ENCODE data around the gene RAI1.
"Not testable (repeated sequence)": the region's sequence is repeated elsewhere in the genome, so short reads cannot be mapped to it uniquely, and the experiment has no call there.

The RAI1 gene, protein sequence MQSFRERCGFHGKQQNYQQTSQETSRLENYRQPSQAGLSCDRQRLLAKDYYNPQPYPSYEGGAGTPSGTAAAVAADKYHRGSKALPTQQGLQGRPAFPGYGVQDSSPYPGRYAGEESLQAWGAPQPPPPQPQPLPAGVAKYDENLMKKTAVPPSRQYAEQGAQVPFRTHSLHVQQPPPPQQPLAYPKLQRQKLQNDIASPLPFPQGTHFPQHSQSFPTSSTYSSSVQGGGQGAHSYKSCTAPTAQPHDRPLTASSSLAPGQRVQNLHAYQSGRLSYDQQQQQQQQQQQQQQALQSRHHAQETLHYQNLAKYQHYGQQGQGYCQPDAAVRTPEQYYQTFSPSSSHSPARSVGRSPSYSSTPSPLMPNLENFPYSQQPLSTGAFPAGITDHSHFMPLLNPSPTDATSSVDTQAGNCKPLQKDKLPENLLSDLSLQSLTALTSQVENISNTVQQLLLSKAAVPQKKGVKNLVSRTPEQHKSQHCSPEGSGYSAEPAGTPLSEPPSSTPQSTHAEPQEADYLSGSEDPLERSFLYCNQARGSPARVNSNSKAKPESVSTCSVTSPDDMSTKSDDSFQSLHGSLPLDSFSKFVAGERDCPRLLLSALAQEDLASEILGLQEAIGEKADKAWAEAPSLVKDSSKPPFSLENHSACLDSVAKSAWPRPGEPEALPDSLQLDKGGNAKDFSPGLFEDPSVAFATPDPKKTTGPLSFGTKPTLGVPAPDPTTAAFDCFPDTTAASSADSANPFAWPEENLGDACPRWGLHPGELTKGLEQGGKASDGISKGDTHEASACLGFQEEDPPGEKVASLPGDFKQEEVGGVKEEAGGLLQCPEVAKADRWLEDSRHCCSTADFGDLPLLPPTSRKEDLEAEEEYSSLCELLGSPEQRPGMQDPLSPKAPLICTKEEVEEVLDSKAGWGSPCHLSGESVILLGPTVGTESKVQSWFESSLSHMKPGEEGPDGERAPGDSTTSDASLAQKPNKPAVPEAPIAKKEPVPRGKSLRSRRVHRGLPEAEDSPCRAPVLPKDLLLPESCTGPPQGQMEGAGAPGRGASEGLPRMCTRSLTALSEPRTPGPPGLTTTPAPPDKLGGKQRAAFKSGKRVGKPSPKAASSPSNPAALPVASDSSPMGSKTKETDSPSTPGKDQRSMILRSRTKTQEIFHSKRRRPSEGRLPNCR (N-terminal part only)

DNA sequence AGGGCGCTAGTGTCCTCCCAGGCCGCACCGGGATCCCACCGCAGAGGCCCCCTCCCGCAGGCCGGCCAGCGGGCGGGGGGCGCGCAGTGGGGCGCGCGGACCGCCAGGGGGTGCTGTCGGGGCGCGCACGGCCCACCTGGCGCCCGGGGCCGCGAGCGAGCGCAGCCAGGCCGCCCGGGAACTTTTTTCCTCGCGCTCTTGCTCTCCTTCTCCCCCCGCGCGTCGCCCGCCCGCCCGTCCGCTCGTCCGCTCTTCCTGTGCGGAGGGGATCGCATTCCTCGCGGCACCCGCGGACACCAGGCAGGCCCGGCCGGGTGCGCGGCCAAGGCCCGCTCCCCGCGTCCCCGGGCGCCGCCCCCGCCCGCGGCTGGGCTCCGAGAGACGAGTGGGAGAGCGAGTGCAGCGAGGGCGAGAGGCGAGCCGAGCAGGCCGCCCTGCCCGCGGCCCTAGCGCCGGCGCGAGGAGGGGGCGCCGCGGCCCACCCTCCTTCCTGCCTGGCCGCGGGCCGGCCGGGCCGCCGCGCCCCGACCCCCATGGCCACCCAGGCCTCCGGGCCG is at the start of gene RAI1:
Gene RAI1 (plus strand): TSS at position 272 of the 557 bp plus-strand sequence. CDS start 111,491 bp downstream, outside the sequence.
- FAIRE-seq = no peak

DNA sequence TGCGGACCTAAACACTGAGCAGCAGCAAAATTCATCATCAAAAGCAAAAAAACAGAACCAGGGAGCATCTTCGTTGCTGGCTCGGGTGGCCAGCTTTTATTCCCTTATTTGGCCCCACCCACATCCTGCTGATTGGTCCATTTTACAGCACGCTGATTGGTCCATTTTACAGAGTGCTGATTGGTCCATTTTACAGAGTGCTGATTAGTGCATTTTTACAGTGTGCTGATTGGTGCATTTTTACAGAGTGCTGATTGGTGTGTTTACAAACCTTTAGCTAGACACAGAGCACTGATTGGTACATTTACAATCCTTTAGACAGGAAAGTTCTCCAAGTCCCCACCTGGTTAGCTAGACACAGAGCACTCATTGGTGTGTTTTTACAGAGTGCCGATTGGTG is 48.6 kb upstream of the RAI1 start:
- not testable (repeated sequence) for FAIRE-seq

GRCh38 chr17:17633310-17633709 is 47.9 kb upstream of the RAI1 start:
- FAIRE-seq = no peak

- no peak for FAIRE-seq
These were observed 46.1 kb upstream of the RAI1 start for GRCh38 chr17:17635126-17635525.

DNA sequence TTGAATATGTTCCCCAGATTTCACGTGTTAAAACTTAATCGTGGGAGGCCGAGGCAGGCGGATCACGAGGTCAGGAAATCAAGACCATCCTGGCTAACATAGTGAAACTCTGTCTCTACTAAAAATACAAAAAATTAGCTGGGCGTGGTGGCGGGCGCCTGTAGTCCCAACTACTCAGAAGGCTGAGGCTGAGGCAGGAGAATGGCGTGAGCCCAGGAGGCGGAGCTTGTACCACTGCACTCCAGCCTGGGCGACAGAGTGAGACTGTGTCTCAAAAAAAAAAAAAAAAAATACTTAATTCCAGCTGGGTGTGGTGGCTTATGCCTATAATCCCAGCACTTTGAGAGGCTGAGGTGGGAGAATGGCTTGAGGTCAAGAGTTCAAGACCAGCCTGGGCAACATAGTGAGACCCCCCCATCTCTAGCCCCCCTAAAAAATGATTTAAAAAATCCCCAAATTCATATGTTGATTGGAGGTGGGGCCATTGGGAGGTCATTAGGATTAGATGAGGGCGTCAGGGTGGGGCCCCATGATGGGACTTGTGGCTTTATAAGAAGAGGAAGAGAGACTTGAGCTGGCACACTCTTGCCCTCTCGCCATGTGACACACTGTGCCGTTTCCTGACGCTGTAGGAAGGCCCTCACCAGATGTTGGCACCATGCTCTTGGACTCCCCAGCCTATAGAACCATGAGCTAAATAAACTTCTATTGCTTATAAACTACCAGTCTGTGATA is 45.6 kb upstream of the RAI1 start:
- not testable (repeated sequence) for FAIRE-seq

GRCh38 chr17:17636272-17636885 is 44.9 kb upstream of the RAI1 start:
- FAIRE-seq = no peak

- no peak for FAIRE-seq
These were observed 42.8 kb upstream of the RAI1 start for GRCh38 chr17:17638467-17638866.

DNA sequence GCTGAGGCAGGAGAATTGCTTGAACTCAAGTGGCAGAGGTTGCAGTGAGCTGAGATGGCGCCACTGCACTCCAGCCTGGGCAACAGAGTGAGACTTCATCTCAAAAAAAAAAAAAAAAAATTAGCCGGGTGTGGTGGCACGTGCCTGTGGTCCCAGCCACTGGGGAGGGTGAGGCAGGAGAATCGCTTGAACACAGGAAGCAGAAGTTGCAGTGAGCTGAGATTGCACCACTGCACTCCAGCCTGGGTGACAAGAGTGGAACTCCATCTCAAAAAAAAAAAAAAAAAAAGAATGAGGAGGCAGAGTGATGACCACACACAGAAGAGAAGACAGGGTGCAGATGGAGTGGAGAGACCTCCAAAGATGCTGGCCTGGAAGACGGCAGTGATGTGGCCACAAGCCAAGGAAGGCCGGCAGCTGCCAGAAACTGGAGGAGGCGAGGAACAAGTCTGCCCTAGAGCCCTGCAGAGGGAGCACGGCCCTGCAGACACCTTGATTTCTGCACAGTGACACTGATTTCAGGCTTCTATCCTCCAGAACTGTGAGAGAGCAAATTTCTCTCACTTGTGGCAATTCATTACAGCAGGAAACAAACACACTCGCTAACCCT is 41.5 kb upstream of the RAI1 start:
- FAIRE-seq = not testable (repeated sequence)

DNA sequence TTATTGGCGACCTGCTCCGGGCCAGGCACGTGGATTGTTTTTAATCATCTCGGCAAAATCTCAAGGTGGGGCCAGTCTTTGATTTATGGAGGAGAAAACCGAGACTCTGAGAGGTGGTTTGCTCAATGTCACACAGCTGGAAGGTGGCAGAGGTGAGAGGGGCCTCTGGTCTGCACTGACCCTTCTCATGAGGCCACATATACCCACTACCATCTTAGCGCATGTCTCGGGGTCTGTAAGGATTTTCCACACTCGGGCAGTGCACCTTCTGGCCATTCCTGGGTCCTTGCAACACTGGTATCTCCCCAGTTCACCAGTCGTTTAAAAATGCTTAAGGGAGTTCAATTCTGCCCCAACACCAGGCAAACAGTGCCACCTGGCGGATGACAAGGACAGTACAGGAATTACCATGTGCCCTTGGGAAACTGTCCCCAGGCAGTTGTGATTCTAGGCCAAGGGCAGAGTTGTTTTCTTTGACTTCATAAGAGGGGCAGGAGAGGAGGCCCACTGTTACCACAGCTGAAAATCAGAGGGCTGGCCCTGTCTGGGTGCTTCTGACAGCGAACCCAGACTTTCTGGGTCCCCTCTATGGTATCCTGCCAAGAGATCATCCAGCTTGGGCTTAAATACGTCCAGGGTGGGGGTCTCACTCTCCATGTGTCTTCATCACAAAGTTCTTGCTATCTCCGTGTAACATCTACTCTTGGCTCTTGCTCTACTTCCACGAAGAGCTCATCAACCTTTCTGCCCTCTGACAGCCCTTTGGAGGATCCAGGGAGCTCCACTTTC is 39.4 kb upstream of the RAI1 start:
- FAIRE-seq = peak; percentile 49

DNA sequence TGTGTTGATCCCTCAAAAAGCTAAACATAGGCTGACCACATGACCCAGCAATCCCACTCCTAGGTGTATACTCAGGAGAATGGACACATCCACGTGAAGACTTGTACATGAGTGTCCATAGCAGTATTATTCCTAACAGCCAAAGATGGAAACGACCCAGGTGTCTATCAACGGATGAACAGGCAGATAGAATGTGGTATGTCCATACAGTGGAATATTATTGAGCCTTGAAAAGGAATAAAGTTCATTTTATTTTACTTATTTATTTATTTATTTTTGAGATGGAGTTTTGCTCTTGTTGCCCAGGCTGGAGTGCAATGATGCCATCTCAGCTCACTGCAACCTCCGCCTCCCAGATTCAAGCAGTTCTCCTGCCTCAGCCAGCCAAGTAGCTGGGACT is 36.1 kb upstream of the RAI1 start:
- FAIRE-seq = not testable (repeated sequence)

GRCh38 chr17:17645961-17646360 is 35.3 kb upstream of the RAI1 start:
- no peak for FAIRE-seq

DNA sequence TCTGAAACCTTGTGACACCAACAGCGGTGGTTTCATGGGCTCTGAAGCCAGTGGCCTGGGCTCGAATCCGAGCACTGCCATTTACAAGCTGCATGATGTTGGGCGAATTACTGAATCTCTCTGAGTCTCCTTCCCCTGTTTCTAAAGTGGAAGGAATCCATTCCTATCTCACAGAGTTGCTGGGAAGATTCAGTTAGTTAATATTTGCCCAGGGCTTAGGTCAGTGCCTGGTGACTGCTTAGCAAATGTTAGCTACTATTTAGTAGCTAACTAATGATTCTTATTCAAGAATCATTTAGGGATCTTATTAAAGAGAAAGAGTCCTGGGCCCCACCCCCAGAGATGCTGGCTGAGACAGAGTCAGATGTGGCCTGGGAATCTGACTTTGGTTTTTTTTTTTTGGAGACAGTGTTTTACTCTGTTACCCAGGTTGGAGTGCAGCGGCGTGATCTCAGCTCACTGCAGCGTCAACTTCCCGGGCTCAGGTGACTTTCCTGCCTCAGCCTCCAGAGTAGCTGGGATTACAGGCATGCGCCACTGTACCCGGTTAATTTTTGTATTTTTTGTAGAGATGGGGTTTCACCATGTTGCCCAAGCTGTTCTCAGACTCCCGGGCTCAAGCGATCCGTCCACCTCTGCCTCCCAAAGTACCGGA is 33.6 kb upstream of the RAI1 start:
- FAIRE-seq = no peak

DNA sequence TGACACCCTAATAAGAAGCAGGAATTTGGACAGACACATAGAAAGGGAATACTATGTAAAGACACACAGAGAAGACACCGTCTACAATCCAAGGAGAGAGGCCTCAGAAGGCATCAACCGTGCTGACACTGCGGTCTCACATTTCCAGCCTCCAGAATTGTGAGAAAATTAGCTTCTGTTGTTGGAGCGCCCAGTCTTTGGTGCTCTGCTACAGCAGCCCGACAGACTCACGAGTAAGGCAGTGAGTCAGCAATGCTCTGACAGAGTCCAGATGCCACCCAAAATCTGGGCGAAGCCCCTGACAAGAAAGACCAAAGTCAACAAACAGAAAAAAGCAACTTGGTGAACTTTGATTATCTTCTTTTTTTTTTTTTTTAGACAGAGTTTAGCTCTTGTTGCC is 32.5 kb upstream of the RAI1 start:
- no peak for FAIRE-seq

- FAIRE-seq = no peak
These were observed 30.3 kb upstream of the RAI1 start for GRCh38 chr17:17650959-17651358.

GRCh38 chr17:17653343-17653742 is 27.9 kb upstream of the RAI1 start:
- no peak for FAIRE-seq

GRCh38 chr17:17659340-17659739 is 21.9 kb upstream of the RAI1 start:
- FAIRE-seq = no peak

DNA sequence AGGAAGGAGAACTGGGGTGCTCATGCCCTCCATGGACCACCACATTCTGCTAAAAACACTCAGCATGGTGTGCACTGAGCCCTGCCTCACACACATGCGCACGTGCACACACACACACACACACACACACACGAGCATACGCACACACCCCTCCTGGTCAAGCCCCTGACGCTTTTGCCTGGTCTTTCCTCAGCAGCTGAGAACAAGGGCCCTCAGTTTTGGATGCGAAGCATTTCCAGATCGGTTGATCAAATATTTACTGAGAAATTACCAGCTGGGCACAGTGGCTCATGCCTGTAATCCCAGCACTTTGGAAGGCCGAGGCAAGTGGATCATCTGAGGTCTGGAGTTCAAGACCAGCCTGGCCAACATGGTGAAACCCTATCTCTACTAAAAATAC is 20.1 kb upstream of the RAI1 start:
- no peak for FAIRE-seq

- no peak for FAIRE-seq
These were observed 19.3 kb upstream of the RAI1 start for GRCh38 chr17:17661834-17662385.

Data from TTC549 (cell line).